ENCODE results near the gene SUMF1.
"Not testable (repeated sequence)": the region's sequence is repeated elsewhere in the genome, so short reads cannot be mapped to it uniquely, and the experiment has no call there.

The SUMF1 gene

GRCh38 chr3:4458961-4459360, 8.1 kb downstream of the SUMF1 start:
- DNase-seq = no peak

GRCh38 chr3:4456780-4457179, 10.3 kb downstream of the SUMF1 start:
- DNase-seq = not testable (repeated sequence)

GRCh38 chr3:4454142-4454541, 12.9 kb downstream of the SUMF1 start:
- DNase-seq = no peak

GRCh38 chr3:4449043-4449805, 17.8 kb downstream of the SUMF1 start:
- DNase-seq = no peak

GRCh38 chr3:4448187-4448586, 18.9 kb downstream of the SUMF1 start:
- DNase-seq = no peak

GRCh38 chr3:4447295-4447999, 19.6 kb downstream of the SUMF1 start:
- no peak for DNase-seq

GRCh38 chr3:4440951-4441350, 26.1 kb downstream of the SUMF1 start:
- no peak for DNase-seq

GRCh38 chr3:4438296-4438695, 28.8 kb downstream of the SUMF1 start:
- no peak for DNase-seq

GRCh38 chr3:4432259-4432658, 34.8 kb downstream of the SUMF1 start:
- no peak for DNase-seq

- no peak for DNase-seq
Measured at GRCh38 chr3:4429648-4430350, 37.3 kb downstream of the SUMF1 start.

GRCh38 chr3:4426782-4427344, 40.2 kb downstream of the SUMF1 start:
- no peak for DNase-seq

GRCh38 chr3:4426261-4426781, 40.7 kb downstream of the SUMF1 start:
- DNase-seq = no peak

- DNase-seq = peak; percentile 54
Measured at GRCh38 chr3:4425707-4426106, 41.4 kb downstream of the SUMF1 start.

GRCh38 chr3:4425055-4425454, 42.0 kb downstream of the SUMF1 start:
- DNase-seq = no peak

GRCh38 chr3:4421121-4421520, 45.9 kb downstream of the SUMF1 start:
- DNase-seq = peak; percentile 37

- no peak for DNase-seq
Measured at GRCh38 chr3:4419920-4420319, 47.1 kb downstream of the SUMF1 start.

GRCh38 chr3:4419386-4419785, 47.7 kb downstream of the SUMF1 start:
- no peak for DNase-seq

- peak; percentile 16 for DNase-seq
Measured at GRCh38 chr3:4418156-4418555, 48.9 kb downstream of the SUMF1 start.

- no peak for DNase-seq
Measured at GRCh38 chr3:4417449-4417848, 49.6 kb downstream of the SUMF1 start.

GRCh38 chr3:4416961-4417360, 50.1 kb downstream of the SUMF1 start:
- peak; percentile 51 for DNase-seq

- no peak for DNase-seq
Measured at GRCh38 chr3:4416427-4416945, 50.6 kb downstream of the SUMF1 start.

GRCh38 chr3:4413467-4413866, 53.6 kb downstream of the SUMF1 start:
- DNase-seq = no peak

- DNase-seq = no peak
Measured at GRCh38 chr3:4411833-4412232, 55.2 kb downstream of the SUMF1 start.
